GM19455 (cell line): ENCODE results near the gene HIPK2.

Source experiments
- ATAC-seq: cut with Tn5 transposase; IDR thresholded peaks from one replicate; pipeline ENCODE4 v1.9.1; 2021; ENCODE audit not compliant: unreplicated experiment

HIPK2 gene

DNA sequence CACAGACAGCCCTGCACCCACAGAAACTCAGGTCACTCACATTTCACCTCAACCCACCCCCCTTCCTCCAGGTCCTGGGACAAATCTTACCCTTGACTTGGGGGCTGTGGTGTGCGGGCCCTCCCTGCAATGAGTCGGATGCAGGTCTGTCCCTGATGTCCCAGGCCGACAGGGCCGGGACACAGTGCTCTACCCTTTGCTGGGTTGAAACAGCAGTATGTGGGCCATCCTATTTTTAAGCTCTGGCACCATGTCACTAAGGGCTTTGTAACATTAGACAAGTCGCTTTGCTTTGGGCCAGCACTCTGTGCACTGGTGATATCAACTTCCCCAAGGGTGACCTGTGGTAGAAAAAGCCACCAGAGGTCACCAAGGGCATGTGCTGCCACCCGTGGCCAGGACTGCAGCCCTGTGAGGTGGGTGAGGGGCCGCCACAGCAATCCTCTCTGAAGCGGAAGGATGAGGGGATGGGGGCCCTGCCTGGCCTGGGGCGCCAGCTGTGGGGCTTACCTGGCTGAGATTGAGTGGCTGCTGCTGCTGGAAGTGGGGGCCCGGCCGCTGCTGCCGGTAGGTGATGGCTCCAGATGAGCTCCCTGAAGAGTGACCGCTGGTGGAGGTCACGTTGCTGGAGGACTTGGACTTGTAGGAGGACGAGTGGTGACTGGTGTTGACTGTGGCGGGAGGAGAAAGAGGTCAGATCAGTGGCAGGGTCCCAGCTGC, 203.0 kb downstream of the HIPK2 start:
- no peak for ATAC-seq

DNA sequence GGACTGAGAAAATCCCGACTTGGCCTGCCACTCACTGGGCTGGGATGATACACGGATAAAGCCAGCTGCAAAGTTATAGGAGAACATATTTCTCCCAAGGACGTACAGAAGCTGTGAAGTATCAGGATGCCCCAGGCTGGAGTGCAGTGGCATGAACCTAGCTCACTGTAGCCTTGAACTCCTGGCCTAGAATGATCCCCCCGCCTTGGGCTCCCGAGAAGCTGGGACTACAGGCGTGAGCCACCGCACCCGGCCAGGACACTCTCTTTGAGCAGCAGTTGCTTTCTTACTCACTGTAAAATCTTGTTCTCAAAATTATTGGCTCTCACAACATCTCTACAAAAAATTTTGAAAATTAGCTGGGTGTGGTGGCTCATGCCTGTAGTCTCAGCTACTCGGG, 203.9 kb downstream of the HIPK2 start:
- no peak for ATAC-seq

DNA sequence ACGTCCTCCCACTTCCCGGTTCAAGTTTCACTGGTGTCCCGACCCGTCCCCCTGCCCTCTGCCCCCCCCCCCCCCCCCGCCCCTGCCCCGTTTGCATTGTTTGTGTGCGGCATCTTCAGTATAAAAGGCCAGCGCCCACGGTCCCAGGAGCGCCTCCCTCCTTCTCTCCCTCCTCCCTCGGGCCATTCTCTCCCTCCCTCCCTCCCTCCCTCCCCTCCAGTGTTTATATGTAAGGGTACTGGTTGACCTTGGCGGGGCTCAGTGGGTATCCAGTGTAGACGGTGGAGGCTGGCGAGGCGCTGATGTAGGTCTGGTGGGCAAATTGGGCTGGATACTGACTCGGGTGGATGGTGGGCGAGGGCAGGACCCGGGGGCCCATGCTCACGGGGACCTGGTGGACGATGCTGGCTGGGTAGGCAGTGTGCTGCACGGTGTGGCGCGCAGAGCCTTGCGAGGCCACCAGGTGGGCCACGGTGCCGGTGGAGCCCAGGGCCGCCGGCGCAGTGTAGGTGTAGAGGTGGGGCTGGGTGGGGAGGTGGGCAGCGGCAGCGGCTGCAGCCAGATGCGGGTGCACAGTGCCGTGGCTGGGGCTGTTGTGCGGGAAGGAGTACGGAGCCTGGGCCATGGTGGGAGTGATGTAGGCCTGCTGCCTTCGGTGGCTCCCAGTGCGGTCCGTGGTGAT, 205.0 kb downstream of the HIPK2 start:
- ATAC-seq = no peak

DNA sequence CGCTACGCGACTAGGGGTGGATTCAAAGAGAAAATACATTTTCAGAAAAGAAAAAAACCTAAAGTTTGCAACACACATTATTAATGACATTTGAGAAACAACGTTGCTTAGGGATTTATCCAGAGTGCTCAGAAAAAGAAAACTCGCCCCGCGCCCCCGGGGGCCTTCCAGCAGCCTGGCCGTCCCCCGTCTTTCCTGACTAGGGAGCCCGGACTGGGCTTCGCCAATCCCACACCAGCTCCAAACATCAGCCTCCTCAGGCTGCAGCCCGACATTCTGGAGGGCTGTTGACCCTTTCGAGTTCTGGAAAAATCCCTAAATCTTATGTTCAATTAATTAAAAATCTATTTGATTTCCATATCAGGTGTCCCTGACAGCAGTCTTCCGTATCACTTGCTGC, 205.7 kb downstream of the HIPK2 start:
- ATAC-seq = no peak

DNA sequence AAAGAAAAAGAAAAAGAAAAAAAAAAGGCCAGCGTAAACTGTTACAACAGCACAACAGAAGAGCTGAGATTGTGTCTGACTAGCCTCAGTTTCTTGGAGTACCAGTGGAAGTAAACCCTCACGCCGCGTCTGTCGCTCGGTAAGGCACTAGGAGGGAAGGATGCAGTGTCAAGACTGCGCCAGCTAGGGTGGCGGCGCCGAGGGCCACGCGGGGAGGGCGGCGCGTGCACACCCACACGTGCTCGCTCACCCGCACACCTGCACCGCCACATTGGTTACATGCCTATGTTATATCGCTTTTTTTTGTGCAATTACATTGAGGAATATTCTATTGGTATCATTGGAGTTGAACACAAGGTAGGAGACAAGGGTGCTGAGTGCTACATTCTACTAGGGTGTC, 206.1 kb downstream of the HIPK2 start:
- ATAC-seq = no peak

DNA sequence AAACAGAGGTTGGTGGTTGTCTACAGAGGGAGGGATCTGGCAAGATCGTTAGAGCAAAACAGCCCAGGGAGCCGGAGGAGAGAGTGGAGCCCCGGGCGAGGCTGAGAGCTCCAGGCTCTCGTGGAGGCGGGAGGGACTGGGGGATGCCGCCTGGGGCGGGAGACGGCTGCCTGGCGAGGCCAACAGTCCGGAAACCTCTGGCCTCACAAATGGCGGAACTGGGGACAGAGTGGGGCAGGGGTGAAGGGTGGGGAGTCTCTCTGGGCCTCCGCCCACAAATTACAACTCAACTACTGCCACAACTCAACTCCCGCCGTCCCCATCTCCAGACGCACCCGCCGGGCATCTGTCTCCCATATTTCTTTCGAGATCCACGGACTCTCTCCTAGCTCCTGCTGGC, 206.6 kb downstream of the HIPK2 start:
- no peak for ATAC-seq

DNA sequence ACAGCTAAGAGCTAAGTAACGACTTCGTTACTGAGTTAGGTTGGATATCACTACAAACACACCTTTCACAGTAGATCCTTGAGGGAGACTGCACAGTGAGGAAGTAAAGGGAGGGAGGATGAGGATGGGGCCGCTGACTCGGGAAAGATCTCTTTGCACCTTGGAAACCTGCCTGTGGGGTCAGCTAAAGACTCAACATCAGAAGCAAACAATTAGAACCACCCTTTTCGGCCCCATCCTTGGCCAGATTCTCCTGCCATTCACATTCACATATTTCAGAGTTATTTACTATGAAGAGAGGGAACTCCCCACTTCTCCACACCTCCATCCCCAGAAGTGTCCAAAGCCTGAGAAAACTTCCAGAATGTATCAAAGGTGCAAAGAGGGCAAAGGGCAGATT, 207.2 kb downstream of the HIPK2 start:
- ATAC-seq = no peak

DNA sequence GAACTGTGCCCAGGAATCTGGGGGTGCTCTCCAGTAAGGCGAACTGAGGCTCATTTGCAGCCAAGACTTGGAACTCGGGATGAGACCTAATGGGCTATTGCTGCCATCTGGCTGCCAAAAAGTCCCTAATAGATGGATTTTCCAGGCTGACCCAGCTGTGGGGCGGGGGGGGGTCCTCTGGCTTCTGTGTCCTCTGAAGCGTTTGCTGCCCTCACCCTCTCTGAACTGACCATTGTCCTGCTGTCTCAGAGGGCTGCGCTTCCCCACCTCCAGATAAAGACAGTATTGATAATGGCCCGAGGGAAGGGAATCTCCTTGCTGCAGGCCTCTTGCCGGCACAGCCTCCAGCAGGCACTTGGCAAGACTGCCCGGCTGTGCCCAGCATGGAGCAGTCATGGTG, 207.7 kb downstream of the HIPK2 start:
- no peak for ATAC-seq

DNA sequence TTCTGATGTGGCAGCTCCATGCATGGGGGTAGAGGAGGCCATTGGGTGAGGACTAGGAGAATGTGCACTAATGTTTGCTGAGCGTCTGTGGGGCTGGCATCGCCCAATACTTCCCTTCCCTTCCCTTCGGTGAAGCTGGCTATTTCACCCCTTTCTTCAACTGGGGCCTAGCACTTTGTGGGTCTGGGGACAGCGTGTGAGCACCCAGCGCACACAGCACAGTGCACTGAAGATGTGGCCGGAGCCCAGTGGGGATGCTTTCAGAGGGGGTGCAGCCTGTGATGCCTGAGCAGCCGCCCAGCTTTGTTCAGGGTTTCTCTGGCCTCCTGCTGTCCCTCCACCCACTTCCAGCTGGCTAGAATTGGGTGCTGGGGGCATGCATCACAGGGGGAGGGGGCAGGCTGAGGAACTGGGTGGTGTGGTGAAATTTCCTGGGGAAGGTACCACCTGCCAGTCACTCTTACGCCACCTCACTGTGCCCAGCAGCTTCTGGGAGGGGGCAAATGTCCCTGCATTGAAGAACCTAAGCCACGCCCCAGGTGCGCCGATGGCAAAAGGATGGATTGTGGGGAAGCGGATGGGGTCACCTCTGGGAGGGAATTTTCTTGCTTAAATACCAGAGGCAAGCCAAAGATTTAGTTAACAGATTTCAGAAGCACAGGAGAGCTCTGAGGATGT, 208.8 kb downstream of the HIPK2 start:
- no peak for ATAC-seq

DNA sequence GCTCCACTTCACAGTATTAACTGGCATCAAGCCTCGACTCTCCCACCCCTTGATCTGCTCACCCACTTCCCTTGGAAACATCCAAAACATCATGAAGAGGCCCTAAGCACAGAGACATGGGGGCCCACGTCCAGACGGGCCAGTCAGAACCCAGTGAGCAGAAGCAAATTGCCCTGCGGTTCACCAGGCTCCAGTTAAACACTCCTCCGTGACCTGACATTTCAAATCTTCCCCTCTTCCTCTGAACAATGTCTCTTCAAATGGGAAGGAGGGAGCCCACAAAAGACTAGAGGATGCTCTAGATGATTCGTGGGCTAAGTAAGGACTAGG, 209.5 kb downstream of the HIPK2 start:
- ATAC-seq = no peak

DNA sequence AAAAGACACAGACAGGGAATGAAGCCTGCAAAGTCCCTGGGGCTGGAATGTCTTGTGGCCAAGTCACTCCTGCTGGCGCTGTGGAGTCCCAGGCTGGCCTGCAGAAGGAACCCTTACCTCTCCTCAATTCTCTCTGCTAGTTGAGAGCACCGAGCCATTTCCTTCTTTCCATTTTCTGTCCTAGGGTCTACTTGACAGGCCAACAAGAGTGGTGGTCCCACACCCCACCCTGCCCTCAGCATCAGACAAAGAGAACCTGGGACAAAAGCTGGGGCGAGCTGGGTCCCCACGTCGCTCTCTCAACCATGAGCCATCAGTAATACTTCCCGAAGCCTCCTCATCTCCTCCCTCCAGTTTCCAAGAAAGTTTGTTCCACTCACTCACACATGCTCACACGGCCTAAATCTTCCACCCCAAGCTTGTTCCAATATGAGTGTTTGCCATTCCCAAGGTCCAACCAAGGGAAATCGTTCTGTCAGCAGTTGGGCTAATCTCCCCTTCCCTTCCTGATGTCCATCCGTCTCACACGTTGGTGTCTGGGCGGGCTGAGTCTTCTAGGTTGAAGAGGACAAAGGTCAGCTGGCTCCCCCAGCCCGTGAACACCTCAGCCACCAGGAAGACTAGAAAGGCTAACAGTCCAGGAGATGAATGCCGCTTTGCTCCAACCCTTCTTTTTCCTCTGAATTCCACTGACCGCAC, 210.0 kb downstream of the HIPK2 start:
- ATAC-seq = no peak

DNA sequence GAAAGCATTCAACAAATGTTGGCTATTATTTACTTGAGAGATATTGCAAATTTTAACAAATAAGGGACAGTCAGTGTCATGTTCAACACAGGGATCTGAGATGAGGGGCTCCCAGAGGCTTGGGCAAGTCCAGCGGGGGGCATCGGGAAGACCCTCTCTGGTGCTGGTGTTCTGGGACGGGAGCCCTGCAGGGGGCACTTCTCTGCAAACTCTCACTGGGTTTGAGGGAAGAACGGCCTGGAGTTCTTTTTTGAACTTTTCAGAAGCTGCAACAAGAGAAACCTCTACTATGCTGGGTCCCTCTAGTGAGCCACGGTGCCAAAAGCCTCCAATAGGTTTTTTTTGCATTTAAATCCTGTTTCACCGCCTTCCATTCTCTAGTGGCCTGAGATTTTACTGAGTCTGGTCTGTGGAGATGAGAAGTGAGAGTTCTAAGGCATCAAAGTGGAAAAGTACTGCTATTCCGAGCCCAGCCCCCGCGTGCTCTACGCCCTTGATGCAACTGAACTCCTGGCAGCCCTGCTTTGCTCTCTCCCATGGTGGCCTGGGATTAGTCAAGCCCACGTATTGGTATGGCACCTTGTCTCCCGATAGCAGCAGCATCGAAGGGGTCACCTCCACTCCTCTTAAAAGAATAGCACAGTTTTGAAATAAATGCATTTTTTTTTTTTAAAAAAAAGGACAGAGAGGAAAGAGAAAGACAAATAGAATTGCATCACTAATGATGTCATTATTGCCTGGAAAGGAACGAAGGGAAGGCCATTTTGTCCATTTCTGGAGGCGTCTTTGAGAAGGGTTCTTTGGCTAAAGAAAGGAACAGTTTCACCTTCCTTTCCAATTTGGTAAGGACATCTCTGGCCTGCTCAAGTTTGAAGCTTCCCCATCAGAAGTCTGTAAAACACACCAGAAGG, 210.8 kb downstream of the HIPK2 start:
- ATAC-seq = no peak

DNA sequence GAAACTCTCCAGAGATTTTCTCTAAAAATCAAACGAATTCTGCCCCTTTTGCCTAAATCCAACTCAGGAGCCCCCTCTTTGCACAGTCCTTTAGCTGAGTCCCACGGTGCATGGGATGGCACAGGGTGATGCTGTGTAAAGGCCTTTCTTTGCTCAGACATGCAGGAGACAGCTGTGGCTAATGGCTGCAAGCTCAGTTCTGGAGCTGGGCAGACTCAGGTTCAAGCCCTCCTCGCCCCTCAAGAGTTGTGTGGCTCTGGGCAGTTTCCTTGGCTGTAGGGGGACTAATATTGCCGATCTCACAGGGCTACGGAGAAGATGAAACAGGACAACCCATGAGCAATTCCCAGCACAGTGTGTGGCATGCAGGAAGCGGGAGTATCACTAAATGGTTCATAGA, 211.7 kb downstream of the HIPK2 start:
- ATAC-seq = no peak

DNA sequence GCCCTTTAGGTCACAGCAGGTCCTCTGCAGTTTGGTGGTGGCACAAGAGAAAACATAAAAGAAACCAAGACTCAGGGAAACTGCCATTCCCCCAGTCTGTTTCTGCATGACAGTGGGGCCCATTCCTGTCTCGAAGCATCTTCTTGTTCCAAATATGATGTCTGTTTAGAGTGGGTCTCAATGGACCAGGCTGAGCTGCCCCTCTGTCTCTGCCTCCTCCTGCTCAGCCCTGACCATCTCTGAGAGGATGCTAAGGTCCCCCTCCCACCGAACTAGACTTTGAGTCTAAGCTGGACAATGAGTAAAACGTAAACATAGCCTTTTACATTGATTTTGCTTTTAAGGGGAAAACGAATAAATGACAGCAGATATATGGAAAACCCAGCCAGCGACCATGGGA, 213.9 kb downstream of the HIPK2 start:
- no peak for ATAC-seq

DNA sequence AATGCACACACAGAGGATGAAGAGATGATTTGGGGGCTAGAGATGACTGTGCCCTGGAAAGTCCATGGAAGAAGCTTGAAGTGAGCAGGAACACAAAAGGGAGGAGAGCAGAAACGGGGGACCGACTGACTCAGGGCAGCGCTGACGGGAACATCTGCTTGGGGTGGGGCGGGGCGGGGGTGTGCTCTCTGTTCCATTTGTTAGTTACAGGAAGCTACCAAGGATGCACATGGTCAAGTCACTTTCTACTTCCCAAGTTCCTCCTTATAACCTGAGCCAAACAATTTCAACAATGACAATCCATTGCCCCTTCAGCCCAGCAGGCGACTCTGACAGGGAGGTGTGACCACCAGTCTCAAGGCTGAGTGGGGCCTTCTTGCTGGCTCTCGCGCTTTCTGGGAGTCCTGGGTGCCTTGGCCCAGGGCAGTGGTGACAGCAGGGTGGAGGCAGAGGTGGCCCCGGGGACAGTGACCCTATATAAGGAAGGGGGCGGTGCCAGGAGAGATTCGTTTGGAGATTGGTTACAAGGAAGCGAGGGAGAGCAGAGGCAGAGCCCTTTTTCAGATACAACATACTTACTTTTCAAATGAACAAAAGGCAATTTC, 214.7 kb downstream of the HIPK2 start:
- no peak for ATAC-seq

DNA sequence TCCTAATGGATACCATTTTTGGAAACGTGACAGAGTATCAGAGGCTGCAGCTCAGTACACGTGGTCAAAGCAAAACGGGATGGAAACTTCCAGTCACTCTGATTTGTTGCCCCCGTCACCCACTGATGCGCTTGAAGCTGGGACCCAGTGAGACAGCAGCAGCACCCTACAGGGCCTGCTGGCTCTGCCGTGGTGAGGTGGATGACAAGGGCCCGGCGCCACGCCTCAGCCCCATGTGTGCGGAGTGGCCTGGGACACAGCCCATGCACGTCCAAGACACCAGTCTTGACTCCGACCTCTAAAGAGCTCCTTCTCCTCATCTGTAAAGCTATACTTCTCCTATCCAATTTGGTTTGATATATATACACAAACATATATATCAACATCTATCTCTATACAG, 215.3 kb downstream of the HIPK2 start:
- no peak for ATAC-seq

DNA sequence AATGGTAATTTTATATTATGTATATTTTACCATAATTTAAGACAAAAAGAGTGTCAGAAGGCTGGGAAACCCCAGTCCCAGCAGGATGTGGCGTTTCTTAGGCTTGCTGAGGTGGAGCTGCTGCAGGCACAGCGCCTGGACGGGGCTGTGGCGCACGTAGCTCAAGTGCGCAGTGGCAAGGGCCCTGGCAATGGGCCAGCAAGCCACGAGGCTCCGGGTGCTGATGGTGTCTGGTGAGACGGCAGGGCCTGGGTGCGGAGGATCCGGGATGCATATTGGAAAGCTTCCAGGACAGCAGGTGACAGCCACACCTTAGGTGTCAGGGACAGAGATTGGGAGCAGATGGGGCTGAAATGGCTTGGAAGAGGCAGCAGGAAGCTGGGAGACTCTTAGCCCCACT, 217.1 kb downstream of the HIPK2 start:
- ATAC-seq = no peak

DNA sequence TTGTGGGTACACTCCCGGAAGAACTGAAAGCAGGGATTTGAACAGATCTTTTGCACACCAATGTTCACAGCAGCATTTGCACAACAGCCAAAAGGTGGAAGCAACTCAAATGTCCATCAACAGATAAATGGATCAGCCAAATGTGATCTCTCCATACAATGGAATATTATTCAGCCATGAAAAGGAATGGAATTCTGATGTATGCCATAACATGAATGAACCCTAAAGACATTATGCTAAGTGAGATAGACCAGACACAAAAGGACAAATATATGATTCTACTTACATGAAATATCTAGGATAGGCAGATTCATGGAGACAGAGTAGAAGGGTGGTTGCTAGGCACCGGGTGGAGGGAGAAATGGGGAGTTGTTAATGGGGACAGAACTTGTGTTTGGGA, 217.6 kb downstream of the HIPK2 start:
- no peak for ATAC-seq

DNA sequence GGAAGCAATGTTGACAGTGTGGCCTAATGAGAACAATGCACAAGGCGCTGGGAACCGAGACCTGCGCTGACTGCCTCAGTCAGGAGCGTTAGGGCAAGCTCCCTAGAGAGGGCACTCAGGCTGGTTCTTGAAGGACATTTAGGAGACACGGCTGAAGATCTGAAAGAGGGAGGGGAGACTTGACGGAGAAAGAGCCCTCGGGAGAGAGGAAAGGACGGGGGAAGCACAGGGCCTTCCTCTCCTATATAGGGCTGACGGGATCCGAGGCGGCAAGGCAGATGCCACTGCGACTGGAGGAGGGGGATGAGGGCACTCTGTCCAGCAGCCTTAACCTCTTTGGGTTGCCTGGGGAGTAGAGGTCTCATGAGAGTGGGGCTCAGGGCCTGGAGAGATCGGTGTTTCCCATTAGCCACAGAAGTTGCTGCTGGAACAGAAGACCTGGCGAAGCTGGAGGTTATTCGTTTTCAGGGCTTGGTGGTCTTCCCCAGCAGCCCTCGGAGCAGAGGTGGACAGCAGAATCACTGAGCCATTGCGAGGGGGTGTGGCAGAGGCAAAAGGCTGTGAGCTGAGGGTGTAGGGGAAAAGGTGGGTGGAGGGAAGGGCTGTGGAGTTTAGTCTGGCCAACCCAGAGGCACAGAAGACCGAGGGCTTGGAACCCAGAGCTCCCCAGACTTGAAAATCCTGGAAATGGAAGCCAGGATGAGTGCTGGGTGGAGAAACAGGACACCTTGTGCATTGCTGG, 218.3 kb downstream of the HIPK2 start:
- no peak for ATAC-seq
